HepG2 (cell line): ENCODE data around the gene DNAJC10. TPM values are rescaled to one million over a fixed set of nuclear protein-coding genes. Genes with fewer than 3 reads are reported as not detected.

Experiments used
- ARNT2 ChIP-seq: sonication (generic); formaldehyde crosslinking; IDR thresholded peaks from 2 replicates; pipeline ENCODE4 v1.8.0; 2022; ENCODE audit warnings: mild to moderate bottlenecking, low read depth, missing genetic modification reagents, moderate library complexity
- BHLHE40 ChIP-seq: IDR thresholded peaks from 2 replicates; pipeline ENCODE4 v1.6.1; 2011; ENCODE audit warnings: low read length, improper control_type of control experiment
- DMTF1 ChIP-seq: sonication (generic); formaldehyde crosslinking; IDR thresholded peaks from 2 replicates; pipeline ENCODE4 v1.4.0; 2020; ENCODE audit warnings: mild to moderate bottlenecking, missing genetic modification reagents
- FOXO4 ChIP-seq: sonication (generic); formaldehyde crosslinking; conservative IDR thresholded peaks from 2 replicates; pipeline ENCODE4 v1.8.1; 2023; ENCODE audit warnings: missing genetic modification reagents
- HBP1 ChIP-seq: IDR thresholded peaks from 2 replicates; pipeline ENCODE4 v1.6.1; 2016; ENCODE audit warnings: low read depth, control low read depth
- HOXA5 ChIP-seq: sonication (generic); formaldehyde crosslinking; IDR thresholded peaks from 2 replicates; pipeline ENCODE4 v1.4.0; 2020; ENCODE audit warnings: missing genetic modification reagents
- KAT2B ChIP-seq: fragments of 150-350 bp; IDR thresholded peaks from 2 replicates; pipeline ENCODE4 v1.6.1; 2014; ENCODE audit warnings: low read depth, low read length, borderline replicate concordance
- KAT8 ChIP-seq: IDR thresholded peaks from 2 replicates; pipeline ENCODE4 v1.6.1; 2016; ENCODE audit warnings: missing genetic modification reagents, missing compliant biosample characterization
- KLF16 ChIP-seq, 2 experiments: sonication (generic) in 1 of 2; formaldehyde crosslinking in 1 of 2; IDR thresholded peaks; 2 replicates each; pipeline versions ENCODE4 v1.6.1 to v1.8.0; 2016 to 2023; ENCODE audit warnings: missing genetic modification reagents in 2 of 2, missing compliant biosample characterization in 1 of 2
- MTERF4 ChIP-seq: sonication (generic); formaldehyde crosslinking; IDR thresholded peaks from 2 replicates; pipeline ENCODE4 v1.8.0; 2023; ENCODE audit warnings: mild to moderate bottlenecking, missing genetic modification reagents
- NKX3-1 ChIP-seq: sonication (generic); formaldehyde crosslinking; IDR thresholded peaks from 2 replicates; pipeline ENCODE4 v1.5.0; 2020; ENCODE audit warnings: missing genetic modification reagents
- NR2F6 ChIP-seq, 2 experiments: IDR thresholded peaks; 2 replicates each; pipeline ENCODE4 v1.6.1; 2016; ENCODE audit warnings: antibody characterized with exemption in 1 of 2, mild to moderate bottlenecking in 1 of 2
- SPEN ChIP-seq: sonication (generic); formaldehyde crosslinking; IDR thresholded peaks from 2 replicates; pipeline ENCODE4 v1.5.1; 2020; ENCODE audit warnings: low read depth, mild to moderate bottlenecking, missing genetic modification reagents
- SRSF4 ChIP-seq: fragments of 200-400 bp; formaldehyde crosslinking; IDR thresholded peaks from one replicate; pipeline ENCODE4 v1.6.1; 2018; ENCODE audit warnings: mild to moderate bottlenecking, low read depth, low read length, moderate library complexity; ENCODE audit not compliant: poor library complexity, severe bottlenecking
- ZNF18 ChIP-seq: sonication (generic); formaldehyde crosslinking; IDR thresholded peaks from 2 replicates; pipeline ENCODE4 v1.8.0; 2022; ENCODE audit warnings: mild to moderate bottlenecking, missing genetic modification reagents; ENCODE audit not compliant: insufficient replicate concordance
- ZNF296 ChIP-seq: sonication (generic); formaldehyde crosslinking; conservative IDR thresholded peaks from 2 replicates; pipeline ENCODE4 v1.5.0; 2020; ENCODE audit warnings: mild to moderate bottlenecking, missing genetic modification reagents
- ZNF503 ChIP-seq: sonication (generic); formaldehyde crosslinking; IDR thresholded peaks from 2 replicates; pipeline ENCODE4 v1.4.0; 2020; ENCODE audit warnings: missing genetic modification reagents
- ZNF614 ChIP-seq: IDR thresholded peaks from 2 replicates; pipeline ENCODE4 v1.6.1; 2018; ENCODE audit warnings: missing biosample characterization, missing genetic modification reagents, inconsistent platforms, borderline replicate concordance
- polyA plus RNA-seq, 8 experiments: library from polyadenylated mRNA; depleted of rRNA in 3 of 8; stranded (reverse) in 7 of 8; unstranded in 1 of 8; fragments of >200 nt; fragmentation: Illumina TruSeq in 4 of 8; extraction: Trizol in 4 of 8; gene quantifications; 2 replicates each; pipeline versions ENCODE4 v1.2.1 to v1.2.3, GENCODE V29; 2011 to 2016; ENCODE audit warnings: low read depth in 4 of 8, missing spikeins in 1 of 8, mixed read lengths in 1 of 8; ENCODE audit not compliant: insufficient read depth in 1 of 8
- total RNA-seq, 5 experiments: library from RNA; depleted of rRNA; stranded (reverse); fragments of >200 nt; fragmentation: Illumina TruSeq; extraction: Trizol; gene quantifications; 2 replicates each; pipeline ENCODE4 v1.2.3, GENCODE V29; 2016; ENCODE audit warnings: low read depth in 1 of 5

DNAJC10 gene
- total and polyA plus RNA-seq, 2 of the 13 experiments (the other 11 are each of a cell fraction or from before 2014, with no cell fraction given): 44.1 to 178 TPM

GRCh38 chr2:182715892-182716649 is at the start of gene DNAJC10 (continued):
- TF ChIP-seq ZNF18 (CRISPR knock-in tag) (peak; percentile 92), KAT8 (peak; percentile 93), ZNF296 (CRISPR knock-in tag) (no peak), FOXO4 (CRISPR knock-in tag) (no peak), DMTF1 (CRISPR knock-in tag) (no peak), KAT2B (no peak), NR2F6 (IDR thresholded peaks at IDR 0.05) (no peak), NR2F6 (CRISPR knock-in tag; IDR thresholded peaks at IDR 0.05) (peak; percentile 48), KLF16 (CRISPR knock-in tag; IDR thresholded peaks at IDR 0.05) (peak in 1 of 2 experiments; percentile 85; a peak in 2 of 4 replicates), ARNT2 (CRISPR knock-in tag) (peak; percentile 97), ZNF614 (CRISPR knock-in tag) (peak; percentile 82), SRSF4 (no peak), BHLHE40 (peak; percentile 66), HBP1 (0 out of 2 replicates have a peak, but pooled peaks have one; percentile 63), NKX3-1 (CRISPR knock-in tag) (peak; percentile 90), MTERF4 (peak; percentile 83), ZNF503 (CRISPR knock-in tag) (peak; percentile 67; the same call in 1 of the 2 replicates), SPEN (CRISPR knock-in tag) (peak; percentile 95), HOXA5 (CRISPR knock-in tag) (peak; percentile 97)
